AG09309 (cell line): ENCODE data around the gene SUN2.

Source experiments
- DNase-seq: peaks from one replicate; pipeline ENCODE4 v3.0.0-alpha.2; 2010; ENCODE audit warnings: low read depth
- H3K4me3 ChIP-seq: 2 replicates; pipeline ENCODE4 v1.5.1; 2011; ENCODE audit warnings: mild to moderate bottlenecking, low read depth, low read length, moderate library complexity; ENCODE audit not compliant: control insufficient read depth
- CTCF ChIP-seq: IDR thresholded peaks from 2 replicates; pipeline ENCODE4 v1.5.1; 2011; ENCODE audit warnings: mild to moderate bottlenecking, low read depth, low read length, inconsistent platforms; ENCODE audit not compliant: insufficient read depth, control insufficient read depth; ENCODE audit errors: missing control alignments

Gene SUN2

GRCh38 chr22:38732251-38732815 is 23.5 kb downstream of the SUN2 start:
- TF ChIP-seq CTCF: no peak
- no peak for DNase-seq
- H3K4me3 ChIP-seq: no peak overlapping the region

- H3K4me3 ChIP-seq: no peak overlapping the region
- no peak for DNase-seq
- no peak for TF ChIP-seq CTCF
Observed at GRCh38 chr22:38731703-38732161, 24.1 kb downstream of the SUN2 start.

GRCh38 chr22:38730411-38730871 is 25.4 kb downstream of the SUN2 start:
- no peak for DNase-seq
- no peak overlapping the region for H3K4me3 ChIP-seq
- TF ChIP-seq CTCF: no peak

- no peak for TF ChIP-seq CTCF
- H3K4me3 ChIP-seq: no peak overlapping the region
- no peak for DNase-seq
Observed at GRCh38 chr22:38729946-38730345, 25.9 kb downstream of the SUN2 start.

GRCh38 chr22:38728871-38729796 is 26.7 kb downstream of the SUN2 start:
- no peak for DNase-seq
- TF ChIP-seq CTCF: no peak
- H3K4me3 ChIP-seq: no peak overlapping the region

- DNase-seq: no peak
- no peak for TF ChIP-seq CTCF
- H3K4me3 ChIP-seq: no peak overlapping the region
Observed at GRCh38 chr22:38727530-38728451, 28.0 kb downstream of the SUN2 start.
